HL-60 (cell line): ENCODE results near the gene TUBB2A.

ENCODE experiments used
- DNase-seq, 2 experiments: peaks; one replicate each; pipeline ENCODE4 v3.0.0-alpha.2; 2010 to 2020; ENCODE audit warnings: low read depth in 1 of 2, low spot score in 1 of 2
- H3K27ac ChIP-seq: fragments of 250-450 bp; sonication (Bioruptor Pico); replicated peaks from 2 replicates; pipeline ENCODE4 v1.5.1; 2020; ENCODE audit warnings: mild to moderate bottlenecking, moderate library complexity
- H3K27me3 ChIP-seq: fragments of 250-450 bp; sonication (Bioruptor Pico); 2 replicates; pipeline ENCODE4 v1.5.1; 2021; ENCODE audit warnings: mild to moderate bottlenecking, moderate library complexity; ENCODE audit not compliant: insufficient read depth, poor library complexity, severe bottlenecking
- H3K4me3 ChIP-seq: replicated peaks from 2 replicates; pipeline ENCODE4 v1.5.1; 2011; ENCODE audit warnings: mild to moderate bottlenecking, control low read depth, low read length; ENCODE audit not compliant: insufficient read depth
- GABPA ChIP-seq: IDR thresholded peaks from 2 replicates; pipeline ENCODE4 v1.6.1; 2012; ENCODE audit warnings: low read depth
- POLR2AphosphoS5 ChIP-seq: IDR thresholded peaks from 2 replicates; pipeline ENCODE4 v1.6.1; 2012; ENCODE audit warnings: low read depth
- SPI1 ChIP-seq: IDR thresholded peaks from 2 replicates; pipeline ENCODE4 v1.6.1; 2012; ENCODE audit warnings: low read depth, mild to moderate bottlenecking, borderline replicate concordance
- TF ChIP-seq, protein P1 (sequence below): IDR thresholded peaks from 2 replicates; pipeline ENCODE4 v1.6.1; 2012; ENCODE audit warnings: low read depth; ENCODE audit not compliant: insufficient replicate concordance
- TF ChIP-seq, protein P2 (sequence below): IDR thresholded peaks from one replicate; pipeline ENCODE4 v1.5.1; 2011; ENCODE audit warnings: low read length, control low read depth, inconsistent platforms; ENCODE audit not compliant: insufficient read depth

Gene TUBB2A

DNA sequence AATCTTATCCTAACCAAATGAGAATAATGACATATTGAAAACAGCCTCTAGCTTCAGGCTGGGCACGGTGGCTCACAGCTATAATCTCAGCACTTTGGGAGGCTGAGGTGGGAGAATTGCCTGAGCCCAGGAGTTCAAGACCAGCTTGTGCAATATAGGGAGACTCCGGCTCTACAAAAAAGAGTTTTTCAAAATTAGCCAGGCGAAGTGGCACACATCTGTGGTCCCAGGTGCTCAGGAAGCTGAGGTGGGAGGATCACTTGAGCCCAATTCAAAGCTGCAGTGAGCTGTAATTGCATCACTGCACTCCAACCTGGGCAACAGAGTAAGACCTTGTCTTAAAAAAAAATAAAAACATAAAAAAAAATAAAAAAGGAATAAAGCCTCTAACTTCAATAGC is 4.7 kb downstream of the TUBB2A start:
- no peak overlapping the region for H3K4me3 ChIP-seq
- TF ChIP-seq, protein P1, sequence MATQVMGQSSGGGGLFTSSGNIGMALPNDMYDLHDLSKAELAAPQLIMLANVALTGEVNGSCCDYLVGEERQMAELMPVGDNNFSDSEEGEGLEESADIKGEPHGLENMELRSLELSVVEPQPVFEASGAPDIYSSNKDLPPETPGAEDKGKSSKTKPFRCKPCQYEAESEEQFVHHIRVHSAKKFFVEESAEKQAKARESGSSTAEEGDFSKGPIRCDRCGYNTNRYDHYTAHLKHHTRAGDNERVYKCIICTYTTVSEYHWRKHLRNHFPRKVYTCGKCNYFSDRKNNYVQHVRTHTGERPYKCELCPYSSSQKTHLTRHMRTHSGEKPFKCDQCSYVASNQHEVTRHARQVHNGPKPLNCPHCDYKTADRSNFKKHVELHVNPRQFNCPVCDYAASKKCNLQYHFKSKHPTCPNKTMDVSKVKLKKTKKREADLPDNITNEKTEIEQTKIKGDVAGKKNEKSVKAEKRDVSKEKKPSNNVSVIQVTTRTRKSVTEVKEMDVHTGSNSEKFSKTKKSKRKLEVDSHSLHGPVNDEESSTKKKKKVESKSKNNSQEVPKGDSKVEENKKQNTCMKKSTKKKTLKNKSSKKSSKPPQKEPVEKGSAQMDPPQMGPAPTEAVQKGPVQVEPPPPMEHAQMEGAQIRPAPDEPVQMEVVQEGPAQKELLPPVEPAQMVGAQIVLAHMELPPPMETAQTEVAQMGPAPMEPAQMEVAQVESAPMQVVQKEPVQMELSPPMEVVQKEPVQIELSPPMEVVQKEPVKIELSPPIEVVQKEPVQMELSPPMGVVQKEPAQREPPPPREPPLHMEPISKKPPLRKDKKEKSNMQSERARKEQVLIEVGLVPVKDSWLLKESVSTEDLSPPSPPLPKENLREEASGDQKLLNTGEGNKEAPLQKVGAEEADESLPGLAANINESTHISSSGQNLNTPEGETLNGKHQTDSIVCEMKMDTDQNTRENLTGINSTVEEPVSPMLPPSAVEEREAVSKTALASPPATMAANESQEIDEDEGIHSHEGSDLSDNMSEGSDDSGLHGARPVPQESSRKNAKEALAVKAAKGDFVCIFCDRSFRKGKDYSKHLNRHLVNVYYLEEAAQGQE, result no peak
- TF ChIP-seq POLR2AphosphoS5, result no peak
- no peak for TF ChIP-seq SPI1
- TF ChIP-seq, protein P2, sequence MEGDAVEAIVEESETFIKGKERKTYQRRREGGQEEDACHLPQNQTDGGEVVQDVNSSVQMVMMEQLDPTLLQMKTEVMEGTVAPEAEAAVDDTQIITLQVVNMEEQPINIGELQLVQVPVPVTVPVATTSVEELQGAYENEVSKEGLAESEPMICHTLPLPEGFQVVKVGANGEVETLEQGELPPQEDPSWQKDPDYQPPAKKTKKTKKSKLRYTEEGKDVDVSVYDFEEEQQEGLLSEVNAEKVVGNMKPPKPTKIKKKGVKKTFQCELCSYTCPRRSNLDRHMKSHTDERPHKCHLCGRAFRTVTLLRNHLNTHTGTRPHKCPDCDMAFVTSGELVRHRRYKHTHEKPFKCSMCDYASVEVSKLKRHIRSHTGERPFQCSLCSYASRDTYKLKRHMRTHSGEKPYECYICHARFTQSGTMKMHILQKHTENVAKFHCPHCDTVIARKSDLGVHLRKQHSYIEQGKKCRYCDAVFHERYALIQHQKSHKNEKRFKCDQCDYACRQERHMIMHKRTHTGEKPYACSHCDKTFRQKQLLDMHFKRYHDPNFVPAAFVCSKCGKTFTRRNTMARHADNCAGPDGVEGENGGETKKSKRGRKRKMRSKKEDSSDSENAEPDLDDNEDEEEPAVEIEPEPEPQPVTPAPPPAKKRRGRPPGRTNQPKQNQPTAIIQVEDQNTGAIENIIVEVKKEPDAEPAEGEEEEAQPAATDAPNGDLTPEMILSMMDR, result no peak
- no peak for TF ChIP-seq GABPA
- H3K27ac ChIP-seq, result no peak overlapping the region
- H3K27me3 ChIP-seq, result peaks cover 14% of the 10 kb centered on the region
- no peak for DNase-seq

GRCh38 chr6:3151691-3152090 is 5.7 kb downstream of the TUBB2A start:
- no peak for DNase-seq
- TF ChIP-seq GABPA, result no peak
- no peak for TF ChIP-seq SPI1
- TF ChIP-seq, protein P2, result no peak
- TF ChIP-seq POLR2AphosphoS5, result no peak
- TF ChIP-seq, protein P1, result no peak
- H3K27ac ChIP-seq, result no peak overlapping the region
- H3K27me3 ChIP-seq, result peaks cover 10% of the 10 kb centered on the region
- no peak overlapping the region for H3K4me3 ChIP-seq

DNA sequence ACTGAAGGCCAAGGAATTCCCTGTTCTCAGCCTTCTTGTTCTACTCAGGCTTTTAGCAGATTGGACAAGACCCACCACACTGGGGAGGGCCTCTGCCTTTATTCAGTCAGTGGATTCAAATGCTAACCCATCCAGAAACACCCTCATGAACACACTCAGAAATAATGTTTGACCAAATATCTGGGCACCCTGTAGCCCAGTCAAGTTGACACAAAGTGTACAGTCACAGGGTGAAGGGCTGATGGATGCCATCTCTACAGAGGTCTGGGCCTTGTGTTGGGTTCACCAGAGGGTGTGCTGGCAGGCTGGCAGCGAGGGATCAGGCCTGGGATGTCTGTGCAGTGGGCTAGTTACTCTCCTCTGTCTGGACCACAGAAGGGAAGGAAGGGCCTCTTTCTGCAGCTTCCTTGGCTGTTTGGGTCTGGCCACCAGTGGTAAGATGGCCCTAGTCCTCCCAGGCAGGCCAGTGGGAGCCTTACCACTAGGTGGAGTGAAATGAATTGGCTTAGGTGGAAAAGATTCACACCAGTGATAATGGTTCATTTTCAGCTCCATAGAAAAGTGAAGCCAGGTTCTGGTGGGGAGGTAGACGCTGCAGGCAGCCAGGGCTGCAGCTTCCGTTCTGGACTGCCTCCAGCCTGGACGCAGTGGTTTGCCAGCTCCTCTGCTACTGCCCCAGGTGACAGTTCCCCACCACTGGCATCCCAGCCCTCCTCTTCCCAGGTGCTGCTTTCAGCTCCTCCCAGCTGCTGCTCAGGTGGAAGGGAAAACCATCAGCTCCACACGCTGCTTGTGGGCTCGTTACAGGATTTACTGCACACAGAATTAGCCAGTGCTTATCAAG is 9.2 kb downstream of the TUBB2A start:
- Histone ChIP-seq H3K4me3 (no peak overlapping the region), H3K27me3 (no peaks in the 10 kb centered on the region), H3K27ac (no peak overlapping the region)
- TF ChIP-seq POLR2AphosphoS5 (no peak), GABPA (no peak), SPI1 (no peak)
- TF ChIP-seq, protein P1, result no peak
- TF ChIP-seq, protein P2, result no peak
- DNase-seq, result no peak
